Ascending aorta (tissue), 2 donors: Measurements from ENCODE around the gene PCDHA3. TPM values are rescaled to one million over a fixed set of nuclear protein-coding genes. Genes with fewer than 3 reads are reported as not detected.
"Not testable (repeated sequence)": the region's sequence is repeated elsewhere in the genome, so short reads cannot be mapped to it uniquely, and the experiment has no call there.

ENCODE experiments used
- DNase-seq, 2 donors: peaks; one replicate each; pipeline ENCODE4 v3.0.0-alpha.2; 2019; ENCODE audit warnings: low spot score in 2 of 2
- H3K27ac ChIP-seq, 2 donors: fragments of 200-600 bp; sonication (generic); one replicate each; pipeline ENCODE4 v1.5.1; 2016 to 2017; ENCODE audit warnings: mild to moderate bottlenecking in 1 of 2
- H3K27me3 ChIP-seq: fragments of 200-600 bp; sonication (generic); one replicate; pipeline ENCODE4 v1.5.1; 2017
- H3K36me3 ChIP-seq, 2 donors: fragments of 200-600 bp; sonication (generic); one replicate each; pipeline ENCODE4 v1.5.1; 2016
- H3K4me1 ChIP-seq, 2 donors: fragments of 200-600 bp; sonication (generic); one replicate each; pipeline ENCODE4 v1.5.1; 2016 to 2017; ENCODE audit warnings: mild to moderate bottlenecking in 1 of 2
- H3K4me3 ChIP-seq, 2 donors: fragments of 200-600 bp; sonication (generic); one replicate each; pipeline ENCODE4 v1.5.1; 2016 to 2017; ENCODE audit warnings: mild to moderate bottlenecking in 1 of 2
- H3K9me3 ChIP-seq, 2 donors: fragments of 200-600 bp; sonication (generic); one replicate each; pipeline ENCODE4 v1.5.1; 2016
- CTCF ChIP-seq, 3 experiments: fragments of 200-600 bp in 2 of 3; fragments of 450-650 bp in 1 of 3; sonication (generic) in 2 of 3; IDR thresholded peaks; one replicate each; pipeline ENCODE4 v1.5.1; 2016 to 2019; ENCODE audit warnings: antibody characterized with exemption in 3 of 3, mild to moderate bottlenecking in 1 of 3, moderate library complexity in 1 of 3
- intact Hi-C: fragments of 100-400 bp; cut with DNase I; formaldehyde crosslinking; loops from one replicate; pipeline ENCODE4 v1.15.1; 2023
- total RNA-seq: library from RNA; depleted of rRNA; stranded (reverse); fragments of >200 nt; gene quantifications from one replicate; pipeline ENCODE4 v1.1.0, GENCODE V29; 2016

PCDHA3 gene
- total RNA-seq, 1 donor from 2014 or later, result not detected

GRCh38 chr5:140828362-140828737, 27.5 kb downstream of the PCDHA3 start:
- TF ChIP-seq CTCF (IDR thresholded peaks at IDR 0.05), result no peak
- no peak for DNase-seq
- Histone ChIP-seq H3K27ac (no peak overlapping the region), H3K4me3 (peak overlapping the region in 1 of 2 donors; percentile 22), H3K4me1 (no peaks in the 10 kb centered on the region), H3K9me3 (peaks cover 9 to 54% of the 10 kb centered on the region in 2 donors), H3K27me3 (no peaks in the 10 kb centered on the region), H3K36me3 (no peaks in the 10 kb centered on the region)
- intact Hi-C loops, result no loop called here

GRCh38 chr5:140829511-140830501, 28.9 kb downstream of the PCDHA3 start:
- H3K36me3 ChIP-seq, intact Hi-C loops, DNase-seq, H3K4me3 ChIP-seq, H3K27me3 ChIP-seq, H3K4me1 ChIP-seq, H3K27ac ChIP-seq: not testable (repeated sequence)
- H3K9me3 ChIP-seq, result peaks cover 9 to 64% of the 10 kb centered on the region in 2 donors

GRCh38 chr5:140833993-140834392, 33.1 kb downstream of the PCDHA3 start, which contains the start of gene PCDHA7:
TSS of gene PCDHA7 (plus strand) at chr5:140834269. CDS start at chr5:140834384, 115 bp downstream.
- H3K4me3 ChIP-seq, result no peak within 1 kb of the TSS
- intact Hi-C loops, result no loop called here
- H3K4me1 ChIP-seq, result no peaks in the 10 kb centered on the region
- no peak within 1 kb of the TSS for H3K27ac ChIP-seq
- no peak for DNase-seq
- H3K9me3 ChIP-seq, result peaks cover 11 to 61% of the 10 kb centered on the region in 2 donors
- H3K27me3 ChIP-seq, result no peaks in the 10 kb centered on the region
- TF ChIP-seq CTCF (IDR thresholded peaks at IDR 0.05), result no peak
- no peaks in the 10 kb centered on the region for H3K36me3 ChIP-seq

- H3K4me3 ChIP-seq, DNase-seq, H3K27ac ChIP-seq, H3K4me1 ChIP-seq, H3K36me3 ChIP-seq, H3K27me3 ChIP-seq, intact Hi-C loops: not testable (repeated sequence)
- H3K9me3 ChIP-seq, result peaks cover 11 to 59% of the 10 kb centered on the region in 2 donors
Measured at GRCh38 chr5:140834439-140835008, 33.7 kb downstream of the PCDHA3 start.

- DNase-seq, result no peak
- TF ChIP-seq CTCF (IDR thresholded peaks at IDR 0.05), result no peak
- H3K4me1 ChIP-seq, result no peaks in the 10 kb centered on the region
- no peaks in the 10 kb centered on the region for H3K36me3 ChIP-seq
- H3K27ac ChIP-seq, result no peak overlapping the region
- H3K27me3 ChIP-seq, result no peaks in the 10 kb centered on the region
- intact Hi-C loops, result no loop called here
- peaks cover 11 to 59% of the 10 kb centered on the region in 2 donors for H3K9me3 ChIP-seq
- H3K4me3 ChIP-seq, result no peak overlapping the region
Measured at GRCh38 chr5:140835622-140836510, 35.0 kb downstream of the PCDHA3 start.
